Loucy (cell line): Measurements from ENCODE around the gene FABP7.

Experiments
- CTCF ChIP-seq: fragments of 200-600 bp; sonication (generic); conservative IDR thresholded peaks from 2 replicates; pipeline ENCODE4 v1.5.1; 2014; ENCODE audit warnings: mild to moderate bottlenecking, antibody characterized with exemption, low read length
- EZH2phosphoT487 ChIP-seq: fragments of 200-600 bp; IDR thresholded peaks from 2 replicates; pipeline ENCODE4 v1.6.1; 2018; ENCODE audit warnings: antibody characterized with exemption, mild to moderate bottlenecking, moderate library complexity, borderline replicate concordance

DNA sequence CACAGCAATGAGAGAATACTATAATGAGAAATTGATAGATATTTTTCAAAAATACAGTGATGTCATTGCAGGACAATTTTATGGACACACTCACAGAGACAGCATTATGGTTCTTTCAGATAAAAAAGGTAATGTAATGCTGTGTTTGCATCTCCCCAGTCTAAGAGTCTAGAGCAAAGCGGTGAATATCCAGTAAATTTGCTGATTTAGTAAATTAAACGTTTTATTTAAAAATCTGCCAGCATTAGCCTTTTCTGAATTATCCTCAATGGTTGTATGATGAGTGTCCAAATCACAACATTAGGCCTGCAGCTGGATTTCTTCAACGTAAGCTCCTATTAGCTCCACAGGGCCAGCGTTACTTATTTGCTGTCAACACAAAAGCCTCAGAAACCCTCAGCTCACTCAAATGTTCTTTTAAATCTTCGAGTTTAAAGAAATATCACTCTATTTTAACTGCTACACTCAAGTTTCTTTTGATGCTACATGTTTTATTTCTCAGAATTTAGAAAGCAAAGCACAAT lies 25.5 kb downstream of the FABP7 start:
- TF ChIP-seq CTCF (no peak), EZH2phosphoT487 (no peak)
